Endodermal cell (in vitro differentiated cells): ENCODE data around the gene MRPS24. TPM values are rescaled to one million over a fixed set of nuclear protein-coding genes. Genes with fewer than 3 reads are reported as not detected.

Experiments used
- DNase-seq: peaks from one replicate; pipeline ENCODE4 v3.0.0-alpha.2; 2017
- H3K27ac ChIP-seq: 2 replicates; pipeline ENCODE4 v1.5.1; 2013; ENCODE audit warnings: mild to moderate bottlenecking, low read depth, low read length, moderate library complexity
- H3K27me3 ChIP-seq: 2 replicates; pipeline ENCODE4 v1.6.1; 2013; ENCODE audit warnings: mild to moderate bottlenecking, low read length, moderate library complexity; ENCODE audit not compliant: insufficient read depth, control insufficient read depth, poor library complexity, severe bottlenecking
- H3K36me3 ChIP-seq: 2 replicates; pipeline ENCODE4 v1.7.0; 2013; ENCODE audit warnings: mild to moderate bottlenecking, low read length, moderate library complexity; ENCODE audit not compliant: control insufficient read depth, insufficient read depth
- H3K4me1 ChIP-seq: one replicate; pipeline ENCODE4 v1.7.0; 2013; ENCODE audit warnings: low read length; ENCODE audit not compliant: control insufficient read depth, insufficient read depth
- H3K4me3 ChIP-seq: 2 replicates; pipeline ENCODE4 v1.5.1; 2013; ENCODE audit warnings: mild to moderate bottlenecking, low read length, moderate library complexity
- H3K9ac ChIP-seq: 2 replicates; pipeline ENCODE4 v1.6.1; 2013; ENCODE audit warnings: mild to moderate bottlenecking, low read length, moderate library complexity; ENCODE audit not compliant: poor library complexity, severe bottlenecking; ENCODE audit errors: extremely low read depth
- H3K9me3 ChIP-seq: 2 replicates; pipeline ENCODE4 v1.6.1; 2013; ENCODE audit warnings: mild to moderate bottlenecking, low read length, moderate library complexity; ENCODE audit not compliant: control insufficient read depth
- H3K27ac Mint-ChIP-seq: 2 replicates; pipeline ENCODE4 v1.8.0; 2020; ENCODE audit warnings: mixed read lengths
- H3K27me3 Mint-ChIP-seq: 2 replicates; pipeline ENCODE4 v1.8.0; 2021; ENCODE audit warnings: mild to moderate bottlenecking, mixed read lengths; ENCODE audit not compliant: insufficient read depth
- H3K36me3 Mint-ChIP-seq: 2 replicates; pipeline ENCODE4 v1.8.0; 2020; ENCODE audit warnings: low read depth, mixed read lengths
- H3K4me1 Mint-ChIP-seq: 2 replicates; pipeline ENCODE4 v1.8.0; 2020; ENCODE audit warnings: mixed read lengths
- H3K4me3 Mint-ChIP-seq: 2 replicates; pipeline ENCODE4 v1.8.0; 2020; ENCODE audit warnings: mild to moderate bottlenecking, moderate library complexity, mixed read lengths
- H3K9me3 Mint-ChIP-seq: 2 replicates; pipeline ENCODE4 v1.8.0; 2020; ENCODE audit warnings: mild to moderate bottlenecking, mixed read lengths
- WGBS, 2 experiments: methylation state at CpG; one replicate each; pipeline versions ENCODE4 v1.1.5 to v1.1.7; 2013; ENCODE audit warnings: missing lambda C conversion rate in 2 of 2, mixed read lengths in 1 of 2; ENCODE audit not compliant: insufficient coverage in 1 of 2, insufficient read length in 1 of 2; 5-methylcytosine and 5-hydroxymethylcytosine counted together
- total RNA-seq, 2 donors: library from RNA; stranded (reverse); fragmentation: NEBNext Ultra II Directional in 1 of 2; extraction: Animal tissue kit (Norgen Biotek cat#: 25700) in 1 of 2; gene quantifications; 2 replicates in 1 of 2; 3 replicates in 1 of 2; pipeline ENCODE4 v1.2.1, GENCODE V29; 2021
- TF ChIP-seq, protein P1 (sequence below): fragments of 200-600 bp; sonication (generic); conservative IDR thresholded peaks from 2 replicates; pipeline ENCODE4 v1.5.0; 2021; ENCODE audit warnings: antibody characterized with exemption, mild to moderate bottlenecking

The MRPS24 gene
- total RNA-seq, 2 donors from 2014 or later = 86.5 to 91.0 TPM

DNA sequence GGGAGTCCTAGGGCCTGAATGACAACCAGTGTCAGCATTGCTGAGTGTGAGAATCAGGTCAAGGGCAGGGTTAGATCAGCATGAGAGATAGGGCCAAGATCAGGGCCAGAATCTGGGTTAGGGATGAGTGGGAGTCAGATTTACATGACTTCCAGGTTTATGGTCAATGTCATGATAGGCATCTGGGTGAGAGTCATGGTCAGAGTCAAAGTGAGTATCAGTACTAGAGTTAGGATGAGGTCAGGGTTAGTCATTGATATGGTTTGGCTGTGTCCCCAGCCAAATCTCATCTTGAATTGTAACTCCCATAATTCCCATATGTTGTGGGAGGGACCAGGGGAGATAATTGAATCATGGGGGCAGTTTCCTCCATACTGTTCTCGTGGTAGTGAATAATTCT, 12.3 kb downstream of the MRPS24 start:
- H3K4me3 ChIP-seq = no peak overlapping the region
- H3K36me3 ChIP-seq = no peaks in the 10 kb centered on the region
- peaks cover 3% of the 10 kb centered on the region for H3K27me3 Mint-ChIP-seq
- peaks cover 4% of the 10 kb centered on the region for H3K36me3 Mint-ChIP-seq
- TF ChIP-seq, protein P1, sequence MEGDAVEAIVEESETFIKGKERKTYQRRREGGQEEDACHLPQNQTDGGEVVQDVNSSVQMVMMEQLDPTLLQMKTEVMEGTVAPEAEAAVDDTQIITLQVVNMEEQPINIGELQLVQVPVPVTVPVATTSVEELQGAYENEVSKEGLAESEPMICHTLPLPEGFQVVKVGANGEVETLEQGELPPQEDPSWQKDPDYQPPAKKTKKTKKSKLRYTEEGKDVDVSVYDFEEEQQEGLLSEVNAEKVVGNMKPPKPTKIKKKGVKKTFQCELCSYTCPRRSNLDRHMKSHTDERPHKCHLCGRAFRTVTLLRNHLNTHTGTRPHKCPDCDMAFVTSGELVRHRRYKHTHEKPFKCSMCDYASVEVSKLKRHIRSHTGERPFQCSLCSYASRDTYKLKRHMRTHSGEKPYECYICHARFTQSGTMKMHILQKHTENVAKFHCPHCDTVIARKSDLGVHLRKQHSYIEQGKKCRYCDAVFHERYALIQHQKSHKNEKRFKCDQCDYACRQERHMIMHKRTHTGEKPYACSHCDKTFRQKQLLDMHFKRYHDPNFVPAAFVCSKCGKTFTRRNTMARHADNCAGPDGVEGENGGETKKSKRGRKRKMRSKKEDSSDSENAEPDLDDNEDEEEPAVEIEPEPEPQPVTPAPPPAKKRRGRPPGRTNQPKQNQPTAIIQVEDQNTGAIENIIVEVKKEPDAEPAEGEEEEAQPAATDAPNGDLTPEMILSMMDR = no peak
- H3K9me3 Mint-ChIP-seq = peaks cover 14% of the 10 kb centered on the region
- no peak overlapping the region for H3K9ac ChIP-seq
- no peak overlapping the region for H3K27ac Mint-ChIP-seq
- peaks cover under 1% of the 10 kb centered on the region for H3K4me1 Mint-ChIP-seq
- no peaks in the 10 kb centered on the region for H3K27me3 ChIP-seq
- no peak overlapping the region for H3K4me3 Mint-ChIP-seq
- H3K4me1 ChIP-seq = no peaks in the 10 kb centered on the region
- 91 to 100% methylated on average over 1 of the region's 1 CpG for WGBS, 2 experiments
- H3K27ac ChIP-seq = no peak overlapping the region
- no peak for DNase-seq
- peaks cover 14% of the 10 kb centered on the region for H3K9me3 ChIP-seq

DNA sequence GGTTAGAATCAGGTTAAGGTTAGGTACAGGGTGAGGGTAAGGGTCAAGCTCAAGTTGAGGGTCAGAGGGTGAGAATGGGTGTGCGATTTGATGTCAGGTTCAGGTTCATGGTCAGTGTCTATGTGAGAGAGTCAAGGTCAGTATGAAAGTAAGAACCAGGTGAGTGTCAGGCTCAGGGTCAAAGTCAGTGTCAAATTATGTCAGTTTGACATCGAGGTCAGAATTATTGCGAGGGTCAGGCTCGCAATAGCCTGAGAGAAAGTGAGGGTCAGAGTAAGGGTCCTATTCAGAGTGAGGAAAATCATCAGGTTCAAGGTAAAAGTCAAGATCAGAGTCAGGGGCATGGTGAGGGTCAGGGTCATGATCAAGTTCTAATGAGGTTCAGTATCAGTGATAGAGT, 13.0 kb downstream of the MRPS24 start:
- TF ChIP-seq, protein P1 = no peak
- Mint-ChIP-seq H3K4me1 (no peaks in the 10 kb centered on the region), H3K36me3 (peaks cover 4% of the 10 kb centered on the region), H3K9me3 (peaks cover 14% of the 10 kb centered on the region), H3K4me3 (no peak overlapping the region), H3K27ac (no peak overlapping the region), H3K27me3 (peaks cover 3% of the 10 kb centered on the region)
- Histone ChIP-seq H3K9ac (no peak overlapping the region), H3K36me3 (no peaks in the 10 kb centered on the region), H3K27ac (no peak overlapping the region), H3K27me3 (no peaks in the 10 kb centered on the region), H3K9me3 (peaks cover 14% of the 10 kb centered on the region), H3K4me1 (no peaks in the 10 kb centered on the region), H3K4me3 (no peak overlapping the region)
- 77 to 91% methylated on average over 4 of the region's 4 CpGs for WGBS, 2 experiments
- DNase-seq = no peak

DNA sequence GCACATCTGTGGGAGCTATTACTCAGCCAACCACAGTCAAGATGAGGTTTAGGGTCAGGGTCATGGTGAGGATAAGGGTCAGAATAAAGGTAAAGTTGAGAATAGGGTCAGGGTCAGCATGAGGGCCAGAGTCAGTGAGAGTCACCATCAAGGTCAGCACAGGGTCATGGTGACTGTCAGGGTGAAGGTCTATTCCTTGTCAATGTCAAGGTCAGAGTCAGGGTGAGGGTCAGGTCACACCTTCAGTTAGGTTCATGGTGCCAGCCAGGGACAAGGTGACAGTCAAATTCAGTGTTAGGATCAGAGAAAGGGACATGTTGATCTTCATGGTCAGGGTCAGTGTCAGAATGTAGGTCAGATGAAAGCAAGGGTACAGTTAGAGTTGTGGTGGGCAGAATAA, 14.1 kb downstream of the MRPS24 start:
- no peaks in the 10 kb centered on the region for H3K4me1 ChIP-seq
- peaks cover 4% of the 10 kb centered on the region for H3K36me3 Mint-ChIP-seq
- H3K9ac ChIP-seq = no peak overlapping the region
- H3K36me3 ChIP-seq = no peaks in the 10 kb centered on the region
- H3K4me3 ChIP-seq = no peak overlapping the region
- H3K9me3 ChIP-seq = peaks cover 13% of the 10 kb centered on the region
- no peaks in the 10 kb centered on the region for H3K27me3 ChIP-seq
- H3K27ac ChIP-seq = no peak overlapping the region
- DNase-seq = no peak
- H3K27me3 Mint-ChIP-seq = peaks cover 3% of the 10 kb centered on the region
- H3K27ac Mint-ChIP-seq = no peak overlapping the region
- no peaks in the 10 kb centered on the region for H3K4me1 Mint-ChIP-seq
- TF ChIP-seq, protein P1 = no peak
- no peak overlapping the region for H3K4me3 Mint-ChIP-seq
- H3K9me3 Mint-ChIP-seq = peaks cover 13% of the 10 kb centered on the region
